ENCODE data around the gene TGFB2.

DNA sequence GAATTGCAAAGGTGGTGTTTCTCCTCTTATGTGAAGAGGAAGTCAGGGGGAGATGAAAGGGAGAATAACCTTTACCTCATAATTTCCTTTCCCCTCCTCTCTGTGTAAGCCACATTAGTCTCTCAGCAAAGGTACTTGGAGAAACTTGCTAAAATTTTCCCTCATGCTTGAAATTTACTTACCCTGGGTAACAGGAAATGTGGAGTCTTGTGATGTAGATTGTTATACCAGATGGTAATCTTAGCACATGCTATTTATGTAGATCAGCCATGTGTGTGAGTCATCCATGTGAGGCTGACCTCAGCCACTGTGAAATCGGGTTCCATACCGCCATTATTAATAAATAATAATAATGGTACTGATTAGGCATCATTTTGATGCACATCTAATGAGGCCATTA, 128.4 kb downstream of the TGFB2 start:
- no peak for TF ChIP-seq EZH2 (IDR thresholded peaks at IDR 0.05; ENCODE audit: borderline replicate concordance)
- TF ChIP-seq, protein P1, sequence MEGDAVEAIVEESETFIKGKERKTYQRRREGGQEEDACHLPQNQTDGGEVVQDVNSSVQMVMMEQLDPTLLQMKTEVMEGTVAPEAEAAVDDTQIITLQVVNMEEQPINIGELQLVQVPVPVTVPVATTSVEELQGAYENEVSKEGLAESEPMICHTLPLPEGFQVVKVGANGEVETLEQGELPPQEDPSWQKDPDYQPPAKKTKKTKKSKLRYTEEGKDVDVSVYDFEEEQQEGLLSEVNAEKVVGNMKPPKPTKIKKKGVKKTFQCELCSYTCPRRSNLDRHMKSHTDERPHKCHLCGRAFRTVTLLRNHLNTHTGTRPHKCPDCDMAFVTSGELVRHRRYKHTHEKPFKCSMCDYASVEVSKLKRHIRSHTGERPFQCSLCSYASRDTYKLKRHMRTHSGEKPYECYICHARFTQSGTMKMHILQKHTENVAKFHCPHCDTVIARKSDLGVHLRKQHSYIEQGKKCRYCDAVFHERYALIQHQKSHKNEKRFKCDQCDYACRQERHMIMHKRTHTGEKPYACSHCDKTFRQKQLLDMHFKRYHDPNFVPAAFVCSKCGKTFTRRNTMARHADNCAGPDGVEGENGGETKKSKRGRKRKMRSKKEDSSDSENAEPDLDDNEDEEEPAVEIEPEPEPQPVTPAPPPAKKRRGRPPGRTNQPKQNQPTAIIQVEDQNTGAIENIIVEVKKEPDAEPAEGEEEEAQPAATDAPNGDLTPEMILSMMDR (IDR thresholded peaks at IDR 0.05; ENCODE audit: poor library complexity) = no peak
